Testis (tissue), 2 donors: ENCODE data around the gene CA9.

Experiments used
- POLR2A ChIP-seq: fragments of 450-650 bp; IDR thresholded peaks from one replicate; pipeline ENCODE4 v1.6.1; 2017; ENCODE audit warnings: antibody characterized with exemption, mild to moderate bottlenecking, moderate library complexity
- TF ChIP-seq, protein P1 (sequence below), 3 experiments: fragments of 450-650 bp in 2 of 3; fragments of 200-600 bp in 1 of 3; sonication (generic) in 1 of 3; IDR thresholded peaks; one replicate each; pipeline ENCODE4 v1.5.1; 2016 to 2019; ENCODE audit warnings: antibody characterized with exemption in 3 of 3, mild to moderate bottlenecking in 2 of 3, moderate library complexity in 1 of 3

DNA sequence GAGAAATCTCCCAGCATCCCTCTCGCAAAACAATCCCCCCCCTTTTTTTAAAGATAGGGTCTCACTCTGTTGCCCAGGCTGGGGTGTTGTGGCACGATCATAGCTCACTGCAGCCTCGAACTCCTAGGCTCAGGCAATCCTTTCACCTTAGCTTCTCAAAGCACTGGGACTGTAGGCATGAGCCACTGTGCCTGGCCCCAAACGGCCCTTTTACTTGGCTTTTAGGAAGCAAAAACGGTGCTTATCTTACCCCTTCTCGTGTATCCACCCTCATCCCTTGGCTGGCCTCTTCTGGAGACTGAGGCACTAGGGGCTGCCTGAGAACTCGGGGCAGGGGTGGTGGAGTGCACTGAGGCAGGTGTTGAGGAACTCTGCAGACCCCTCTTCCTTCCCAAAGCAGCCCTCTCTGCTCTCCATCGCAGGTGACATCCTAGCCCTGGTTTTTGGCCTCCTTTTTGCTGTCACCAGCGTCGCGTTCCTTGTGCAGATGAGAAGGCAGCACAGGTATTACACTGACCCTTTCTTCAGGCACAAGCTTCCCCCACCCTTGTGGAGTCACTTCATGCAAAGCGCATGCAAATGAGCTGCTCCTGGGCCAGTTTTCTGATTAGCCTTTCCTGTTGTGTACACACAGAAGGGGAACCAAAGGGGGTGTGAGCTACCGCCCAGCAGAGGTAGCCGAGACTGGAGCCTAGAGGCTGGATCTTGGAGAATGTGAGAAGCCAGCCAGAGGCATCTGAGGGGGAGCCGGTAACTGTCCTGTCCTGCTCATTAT, 6.8 kb downstream of the CA9 start:
- TF ChIP-seq, protein P1, sequence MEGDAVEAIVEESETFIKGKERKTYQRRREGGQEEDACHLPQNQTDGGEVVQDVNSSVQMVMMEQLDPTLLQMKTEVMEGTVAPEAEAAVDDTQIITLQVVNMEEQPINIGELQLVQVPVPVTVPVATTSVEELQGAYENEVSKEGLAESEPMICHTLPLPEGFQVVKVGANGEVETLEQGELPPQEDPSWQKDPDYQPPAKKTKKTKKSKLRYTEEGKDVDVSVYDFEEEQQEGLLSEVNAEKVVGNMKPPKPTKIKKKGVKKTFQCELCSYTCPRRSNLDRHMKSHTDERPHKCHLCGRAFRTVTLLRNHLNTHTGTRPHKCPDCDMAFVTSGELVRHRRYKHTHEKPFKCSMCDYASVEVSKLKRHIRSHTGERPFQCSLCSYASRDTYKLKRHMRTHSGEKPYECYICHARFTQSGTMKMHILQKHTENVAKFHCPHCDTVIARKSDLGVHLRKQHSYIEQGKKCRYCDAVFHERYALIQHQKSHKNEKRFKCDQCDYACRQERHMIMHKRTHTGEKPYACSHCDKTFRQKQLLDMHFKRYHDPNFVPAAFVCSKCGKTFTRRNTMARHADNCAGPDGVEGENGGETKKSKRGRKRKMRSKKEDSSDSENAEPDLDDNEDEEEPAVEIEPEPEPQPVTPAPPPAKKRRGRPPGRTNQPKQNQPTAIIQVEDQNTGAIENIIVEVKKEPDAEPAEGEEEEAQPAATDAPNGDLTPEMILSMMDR (IDR thresholded peaks at IDR 0.05), result no peak
- no peak for TF ChIP-seq POLR2A
